ENCODE measurements around the gene TMEM143.
"Not testable (repeated sequence)": the region's sequence is repeated elsewhere in the genome, so short reads cannot be mapped to it uniquely, and the experiment has no call there.

TMEM143 gene

GRCh38 chr19:48310227-48310626 is 53.5 kb downstream of the TMEM143 start:
- Histone ChIP-seq H3K36me3 (ENCODE audit: insufficient read depth, low read length) (no peaks in the 10 kb centered on the region), H3K4me1 (ENCODE audit: insufficient read depth, low read length) (peaks cover 23% of the 10 kb centered on the region), H3K79me2 (ENCODE audit: insufficient read depth, low read length) (no peaks in the 10 kb centered on the region), H2AFZ (ENCODE audit: low read depth, low read length) (no peak overlapping the region), H3K4me2 (ENCODE audit: insufficient read depth, low read length) (no peak overlapping the region), H3K9ac (ENCODE audit: low read depth, low read length) (no peak overlapping the region), H3K9me3 (ENCODE audit: insufficient read depth, low read length, severe bottlenecking) (no peaks in the 10 kb centered on the region), H3K4me3 (ENCODE audit: low read depth in 1 of 2, low read length in 2 of 2) (no peak overlapping the region), H4K20me1 (ENCODE audit: insufficient read depth, low read length) (no peaks in the 10 kb centered on the region), H3K27ac (ENCODE audit: low read length) (no peak overlapping the region), H3K27me3 (ENCODE audit: insufficient read depth, low read length, poor library complexity) (no peaks in the 10 kb centered on the region)
- no peak for DNase-seq
- no peak for ATAC-seq (ENCODE audit: insufficient read depth, low read depth)
- no peak for TF ChIP-seq EZH2 (IDR thresholded peaks at IDR 0.05; ENCODE audit: borderline replicate concordance, low read depth, low read length, severe bottlenecking)
- TF ChIP-seq, protein P1, sequence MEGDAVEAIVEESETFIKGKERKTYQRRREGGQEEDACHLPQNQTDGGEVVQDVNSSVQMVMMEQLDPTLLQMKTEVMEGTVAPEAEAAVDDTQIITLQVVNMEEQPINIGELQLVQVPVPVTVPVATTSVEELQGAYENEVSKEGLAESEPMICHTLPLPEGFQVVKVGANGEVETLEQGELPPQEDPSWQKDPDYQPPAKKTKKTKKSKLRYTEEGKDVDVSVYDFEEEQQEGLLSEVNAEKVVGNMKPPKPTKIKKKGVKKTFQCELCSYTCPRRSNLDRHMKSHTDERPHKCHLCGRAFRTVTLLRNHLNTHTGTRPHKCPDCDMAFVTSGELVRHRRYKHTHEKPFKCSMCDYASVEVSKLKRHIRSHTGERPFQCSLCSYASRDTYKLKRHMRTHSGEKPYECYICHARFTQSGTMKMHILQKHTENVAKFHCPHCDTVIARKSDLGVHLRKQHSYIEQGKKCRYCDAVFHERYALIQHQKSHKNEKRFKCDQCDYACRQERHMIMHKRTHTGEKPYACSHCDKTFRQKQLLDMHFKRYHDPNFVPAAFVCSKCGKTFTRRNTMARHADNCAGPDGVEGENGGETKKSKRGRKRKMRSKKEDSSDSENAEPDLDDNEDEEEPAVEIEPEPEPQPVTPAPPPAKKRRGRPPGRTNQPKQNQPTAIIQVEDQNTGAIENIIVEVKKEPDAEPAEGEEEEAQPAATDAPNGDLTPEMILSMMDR (IDR thresholded peaks at IDR 0.05; ENCODE audit: borderline replicate concordance, extremely low read depth, low read length, poor library complexity, severe bottlenecking), result no peak

GRCh38 chr19:48309731-48310130 is 54.0 kb downstream of the TMEM143 start:
- H3K9me3 ChIP-seq (ENCODE audit: insufficient read depth, low read length, severe bottlenecking); ATAC-seq (ENCODE audit: insufficient read depth, low read depth); H3K36me3 ChIP-seq (ENCODE audit: insufficient read depth, low read length); H4K20me1 ChIP-seq (ENCODE audit: insufficient read depth, low read length); H3K4me3 ChIP-seq (ENCODE audit: low read depth in 1 of 2, low read length in 2 of 2); H3K79me2 ChIP-seq (ENCODE audit: insufficient read depth, low read length); DNase-seq; H3K27me3 ChIP-seq (ENCODE audit: insufficient read depth, low read length, poor library complexity); H3K4me2 ChIP-seq (ENCODE audit: insufficient read depth, low read length): not testable (repeated sequence)
- H3K9ac ChIP-seq (ENCODE audit: low read depth, low read length), result peak overlapping the region; percentile 46
- H3K27ac ChIP-seq (ENCODE audit: low read length), result peak overlapping the region; percentile 91
- H3K4me1 ChIP-seq (ENCODE audit: insufficient read depth, low read length), result peaks cover 23% of the 10 kb centered on the region
- H2AFZ ChIP-seq (ENCODE audit: low read depth, low read length), result 0 out of 2 replicates have a peak overlapping the region, but pooled peaks have one; percentile 55

- H3K9ac ChIP-seq (ENCODE audit: low read depth, low read length), result peak overlapping the region; percentile 46
- H3K4me2 ChIP-seq (ENCODE audit: insufficient read depth, low read length), result peak overlapping the region; percentile 54
- H3K4me1 ChIP-seq (ENCODE audit: insufficient read depth, low read length), result peaks cover 23% of the 10 kb centered on the region
- H4K20me1 ChIP-seq (ENCODE audit: insufficient read depth, low read length), result no peaks in the 10 kb centered on the region
- DNase-seq, result peak; percentile 96
- no peaks in the 10 kb centered on the region for H3K79me2 ChIP-seq (ENCODE audit: insufficient read depth, low read length)
- H3K4me3 ChIP-seq (ENCODE audit: low read depth in 1 of 2, low read length in 2 of 2), result peak overlapping the region in 1 of 2 experiments; percentile 25; a peak in 1 of 4 replicates
- no peaks in the 10 kb centered on the region for H3K9me3 ChIP-seq (ENCODE audit: insufficient read depth, low read length, severe bottlenecking)
- H3K36me3 ChIP-seq (ENCODE audit: insufficient read depth, low read length), result no peaks in the 10 kb centered on the region
- peak overlapping the region; percentile 91 for H3K27ac ChIP-seq (ENCODE audit: low read length)
- peak; percentile 94 for ATAC-seq (ENCODE audit: insufficient read depth, low read depth)
- no peaks in the 10 kb centered on the region for H3K27me3 ChIP-seq (ENCODE audit: insufficient read depth, low read length, poor library complexity)
- no peak for TF ChIP-seq EZH2 (IDR thresholded peaks at IDR 0.05; ENCODE audit: borderline replicate concordance, low read depth, low read length, severe bottlenecking)
- TF ChIP-seq, protein P1 (IDR thresholded peaks at IDR 0.05; ENCODE audit: borderline replicate concordance, extremely low read depth, low read length, poor library complexity, severe bottlenecking), result peak; percentile 35
- H2AFZ ChIP-seq (ENCODE audit: low read depth, low read length), result peak overlapping the region; percentile 55
Observed at GRCh38 chr19:48308631-48309586, 54.8 kb downstream of the TMEM143 start.

DNA sequence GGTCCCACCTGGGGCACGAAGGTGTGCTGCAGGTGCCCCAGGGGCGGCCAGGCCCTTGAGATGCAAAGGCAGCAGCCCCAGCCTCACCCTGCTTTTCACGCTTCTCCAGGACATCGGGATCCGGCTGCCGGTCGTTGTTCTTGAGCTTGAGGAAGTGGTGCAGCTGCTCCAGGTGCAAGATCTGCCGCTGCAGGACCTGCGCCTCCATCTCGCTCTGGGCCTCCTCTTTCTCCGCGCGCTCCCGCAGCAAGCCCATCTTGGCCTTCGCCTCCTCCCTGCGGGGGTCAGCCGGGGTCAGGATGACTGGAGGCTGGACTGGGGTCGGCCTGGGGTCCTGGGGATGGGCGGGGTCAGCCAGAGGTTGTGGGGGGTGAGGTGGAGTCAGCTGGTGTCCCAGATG is 59.9 kb downstream of the TMEM143 start:
- H3K36me3 ChIP-seq (ENCODE audit: insufficient read depth, low read length), result no peaks in the 10 kb centered on the region
- H3K9ac ChIP-seq (ENCODE audit: low read depth, low read length), result no peak overlapping the region
- TF ChIP-seq EZH2 (IDR thresholded peaks at IDR 0.05; ENCODE audit: borderline replicate concordance, low read depth, low read length, severe bottlenecking), result no peak
- TF ChIP-seq, protein P1 (IDR thresholded peaks at IDR 0.05; ENCODE audit: borderline replicate concordance, extremely low read depth, low read length, poor library complexity, severe bottlenecking), result no peak
- H2AFZ ChIP-seq (ENCODE audit: low read depth, low read length), result no peak overlapping the region
- H3K4me1 ChIP-seq (ENCODE audit: insufficient read depth, low read length), result peaks cover 13% of the 10 kb centered on the region
- H3K79me2 ChIP-seq (ENCODE audit: insufficient read depth, low read length), result no peaks in the 10 kb centered on the region
- H3K4me2 ChIP-seq (ENCODE audit: insufficient read depth, low read length), result no peak overlapping the region
- DNase-seq (no peak), ATAC-seq (ENCODE audit: insufficient read depth, low read depth) (no peak)
- no peak overlapping the region for H3K27ac ChIP-seq (ENCODE audit: low read length)
- no peak overlapping the region for H3K4me3 ChIP-seq (ENCODE audit: low read depth in 1 of 2, low read length in 2 of 2)
- H3K9me3 ChIP-seq (ENCODE audit: insufficient read depth, low read length, severe bottlenecking), result no peaks in the 10 kb centered on the region
- H4K20me1 ChIP-seq (ENCODE audit: insufficient read depth, low read length), result no peaks in the 10 kb centered on the region
- H3K27me3 ChIP-seq (ENCODE audit: insufficient read depth, low read length, poor library complexity), result no peaks in the 10 kb centered on the region

Measured in DND-41 (cell line).